GM12878 (cell line): ENCODE results near the gene LPCAT4. TPM values are rescaled to one million over a fixed set of nuclear protein-coding genes. Genes with fewer than 3 reads are reported as not detected.

Experiments
- ATAC-seq: fragments of 200-7000 bp; cut with Tn5 transposase; 3 replicates; pipeline ENCODE4 v1.9.1; 2020; ENCODE audit warnings: mild to moderate bottlenecking, moderate library complexity
- BruUV-seq: library from RNA; stranded (reverse); fragments of 400-500 nt; replicated peaks from 2 replicates; lab custom pipeline; 2021; lab: Mats Ljungman, UMichigan
- CTCF ChIA-PET: fragments of 300-600 bp; sonication (Branson Sonifier 250); formaldehyde crosslinking; extraction: SDS; loops from one replicate; lab custom pipeline; 2021; ENCODE audit warnings: inconsistent platforms; lab: Yijun Ruan, JAX
- POLR2A ChIA-PET: fragments of 350-600 bp; formaldehyde crosslinking; extraction: SDS; loops from one replicate; lab custom pipeline; 2021; ENCODE audit warnings: inconsistent platforms; lab: Charles Lee
- RAD21 ChIA-PET: fragments of 300-600 bp; sonication (Branson Sonifier 250); formaldehyde crosslinking; loops from one replicate; lab custom pipeline; 2023; ENCODE audit warnings: antibody characterized with exemption; ENCODE audit not compliant: unreplicated experiment; lab: Charles Lee
- SMC1A ChIA-PET: fragments of 300-600 bp; sonication (Branson Sonifier 250); formaldehyde crosslinking; loops from one replicate; lab custom pipeline; 2023; ENCODE audit not compliant: unreplicated experiment, uncharacterized antibody; lab: Charles Lee
- DNase-seq: peaks from one replicate; pipeline ENCODE4 v3.0.0-alpha.2; 2011; ENCODE audit warnings: low read depth, low spot score
- FAIRE-seq: peaks from 3 replicates; lab custom pipeline; 2011; peaks lifted over from hg19 to GRCh38; lab: Jason Lieb, UNC
- H2AFZ ChIP-seq: 2 replicates; pipeline ENCODE4 v1.6.0; 2011; ENCODE audit warnings: low read depth, low read length, control low read depth; ENCODE audit not compliant: control insufficient read depth
- H3K27ac ChIP-seq: 2 replicates; pipeline ENCODE4 v1.5.1; 2011; ENCODE audit warnings: control low read depth; ENCODE audit not compliant: control insufficient read depth, insufficient read depth
- H3K27me3 ChIP-seq, 2 experiments: replicated peaks in 1 of 2; 2 replicates each; pipeline versions ENCODE4 v1.6.0 to v1.6.1; 2011; ENCODE audit warnings: low read length in 1 of 2; ENCODE audit not compliant: control insufficient read depth in 2 of 2, insufficient read depth in 2 of 2
- H3K36me3 ChIP-seq, 2 experiments: 2 replicates each; pipeline ENCODE4 v1.5.1; 2011; ENCODE audit warnings: low read length in 1 of 2; ENCODE audit not compliant: control insufficient read depth in 2 of 2, insufficient read depth in 2 of 2
- H3K4me1 ChIP-seq: 2 replicates; pipeline ENCODE4 v1.6.1; 2011; ENCODE audit warnings: mild to moderate bottlenecking, low read length, moderate library complexity, mixed read lengths; ENCODE audit not compliant: control insufficient read depth, insufficient read depth
- H3K4me2 ChIP-seq: 2 replicates; pipeline ENCODE4 v1.6.0; 2011; ENCODE audit warnings: control low read depth; ENCODE audit not compliant: control insufficient read depth, insufficient read depth
- H3K4me3 ChIP-seq: fragments of 200-600 bp; sonication (generic); 2 replicates; pipeline ENCODE4 v1.5.1; 2016
- H3K79me2 ChIP-seq: 2 replicates; pipeline ENCODE4 v1.6.0; 2011; ENCODE audit warnings: low read length; ENCODE audit not compliant: control insufficient read depth, insufficient read depth
- H3K9ac ChIP-seq: 2 replicates; pipeline ENCODE4 v1.8.0; 2011; ENCODE audit warnings: low read length, control low read depth, mixed read lengths; ENCODE audit not compliant: control insufficient read depth, insufficient read depth
- H3K9me3 ChIP-seq: replicated peaks from 3 replicates; pipeline ENCODE4 v1.5.1; 2011; ENCODE audit warnings: mild to moderate bottlenecking, low read length; ENCODE audit not compliant: control insufficient read depth, insufficient read depth
- H4K20me1 ChIP-seq: 2 replicates; pipeline ENCODE4 v1.6.0; 2011; ENCODE audit not compliant: control insufficient read depth, insufficient read depth
- FOXK2 ChIP-seq: fragments of 450-650 bp; IDR thresholded peaks from 2 replicates; pipeline ENCODE4 v1.6.1; 2017; ENCODE audit warnings: mild to moderate bottlenecking, moderate library complexity
- IRF3 ChIP-seq: fragments of 450-650 bp; IDR thresholded peaks from 2 replicates; pipeline ENCODE4 v1.6.1; 2014; ENCODE audit warnings: mild to moderate bottlenecking
- MEF2A ChIP-seq: IDR thresholded peaks from 2 replicates; pipeline ENCODE4 v1.6.1; 2011; ENCODE audit warnings: low read depth, mild to moderate bottlenecking, low read length, moderate library complexity; ENCODE audit not compliant: insufficient read depth
- REST ChIP-seq: IDR thresholded peaks from 2 replicates; pipeline ENCODE4 v1.6.1; 2012; ENCODE audit warnings: mild to moderate bottlenecking, low read depth, low read length
- SMC3 ChIP-seq: IDR thresholded peaks from 2 replicates; pipeline ENCODE4 v1.6.1; 2011; ENCODE audit warnings: low read length, improper control_type of control experiment, borderline replicate concordance
- STAT1 ChIP-seq: fragments of 450-650 bp; conservative IDR thresholded peaks from 2 replicates; pipeline ENCODE4 v1.6.1; 2014; ENCODE audit warnings: antibody characterized with exemption, mild to moderate bottlenecking
- WGBS: methylation state at CpG from one replicate; pipeline ENCODE4 v1.1.6; 2016; ENCODE audit warnings: low lambda C conversion rate; ENCODE audit not compliant: insufficient replicate concordance, insufficient coverage; ENCODE audit errors: missing lambda C conversion rate; 5-methylcytosine and 5-hydroxymethylcytosine counted together
- in situ Hi-C: fragments of 300-500 bp; cut with MboI; formaldehyde crosslinking; loops from 9 replicates; pipeline ENCODE4 v1.14.3; 2018; ENCODE audit warnings: mixed read lengths
- intact Hi-C: fragments of 100-400 bp; cut with micrococcal nuclease; formaldehyde crosslinking; loops from one replicate; pipeline ENCODE4 v1.14.2; 2022; ENCODE audit not compliant: unreplicated experiment
- polyA plus RNA-seq, 11 experiments: library from polyadenylated mRNA; depleted of rRNA in 4 of 11; unstranded in 6 of 11; stranded (reverse) in 5 of 11; fragments of >200 nt; fragmentation: Nextera tagmentation in 4 of 11; fragmentation: Illumina TruSeq in 1 of 11; extraction: Ambion mirVana in 4 of 11; extraction: Trizol in 1 of 11; gene quantifications; 1 replicate in 1 of 11; 2 replicates in 10 of 11; pipeline versions ENCODE4 v1.2.1 to v1.2.3, GENCODE V29; 2011 to 2016; ENCODE audit warnings: inconsistent platforms in 2 of 11, missing spikeins in 2 of 11, low read depth in 1 of 11
- total RNA-seq, 4 experiments: library from RNA; depleted of rRNA in 3 of 4; stranded (reverse); fragments of >200 nt in 3 of 4; fragmentation: Illumina TruSeq in 1 of 4; extraction: Trizol in 1 of 4; gene quantifications; 2 replicates each; pipeline versions ENCODE4 v1.2.1 to v1.2.3, GENCODE V29; 2013 to 2021

The LPCAT4 gene
- total and polyA plus RNA-seq, 10 of the 15 experiments (the other 5 are each of a cell fraction or from before 2014, with no cell fraction given) = 14.4 to 57.2 (median 33.0) TPM

GRCh38 chr15:34354286-34354685 is 12.7 kb downstream of the LPCAT4 start:
- Histone ChIP-seq H3K27me3 (no peaks in the 10 kb centered on the region), H2AFZ (no peak overlapping the region), H3K36me3 (peaks cover 0 to 2% of the 10 kb centered on the region in 2 experiments; a peak in 3 of 4 replicates), H3K9ac (no peak overlapping the region), H3K4me1 (no peaks in the 10 kb centered on the region), H3K79me2 (no peaks in the 10 kb centered on the region), H3K9me3 (no peaks in the 10 kb centered on the region), H4K20me1 (no peaks in the 10 kb centered on the region), H3K27ac (no peak overlapping the region), H3K4me2 (no peak overlapping the region), H3K4me3 (no peak overlapping the region)
- ChIA-PET POLR2A (no interaction called here), RAD21 (no interaction called here), SMC1A (interaction anchor here (1.7 kb wide), 1 partner anchor 11 kb away, joined by 4 read pairs; no protein-coding TSS in a partner anchor), CTCF (interaction anchor here (0.6 to 2.4 kb wide), 2 partner anchors 12 to 527 kb away, joined by 3 to 6 read pairs; partner anchors contain the start of genes NOP10 and NUTM1)
- 98% methylated on average over 7 of the region's 7 CpGs for WGBS
- DNase-seq (no peak), ATAC-seq (no peak), FAIRE-seq (no peak)
- intact Hi-C loops (no loop called here), in situ Hi-C loops (no loop called here)
- no TSS peak for BruUV-seq
- TF ChIP-seq SMC3 (no peak), STAT1 (no peak), IRF3 (no peak), MEF2A (no peak), REST (no peak), FOXK2 (no peak)
